Panc1 (cell line): Measurements from ENCODE around the gene GCHFR.

ENCODE experiments used
- CTCF ChIP-seq: fragments of 450-650 bp; IDR thresholded peaks from 2 replicates; pipeline ENCODE4 v1.5.1; 2017; ENCODE audit warnings: mild to moderate bottlenecking
- POLR2AphosphoS5 ChIP-seq: IDR thresholded peaks from 2 replicates; pipeline ENCODE4 v1.6.1; 2012; ENCODE audit warnings: mild to moderate bottlenecking, low read depth, low read length, moderate library complexity
- REST ChIP-seq, 2 experiments: IDR thresholded peaks; 2 replicates each; pipeline ENCODE4 v1.6.1; 2011 to 2012; ENCODE audit warnings: low read depth in 2 of 2, control low read depth in 1 of 2, low read length in 1 of 2, mild to moderate bottlenecking in 1 of 2, moderate library complexity in 1 of 2; ENCODE audit not compliant: insufficient read depth in 1 of 2

- TF ChIP-seq CTCF (no peak; the same call in 1 of the 2 replicates), REST (IDR thresholded peaks at IDR 0.05; ENCODE audit: insufficient read depth in 1 of 2, low read depth in 2 of 2, low read length in 1 of 2) (no peak), POLR2AphosphoS5 (no peak)
Observed at GRCh38 chr15:40739854-40740253, 24.0 kb upstream of the GCHFR start.
